ENCODE results near the gene CPE. TPM values are rescaled to one million over a fixed set of nuclear protein-coding genes. Genes with fewer than 3 reads are reported as not detected.

The CPE gene
- total and polyA plus RNA-seq, 12 donors: 24.8 to 272 (median 117) TPM

DNA sequence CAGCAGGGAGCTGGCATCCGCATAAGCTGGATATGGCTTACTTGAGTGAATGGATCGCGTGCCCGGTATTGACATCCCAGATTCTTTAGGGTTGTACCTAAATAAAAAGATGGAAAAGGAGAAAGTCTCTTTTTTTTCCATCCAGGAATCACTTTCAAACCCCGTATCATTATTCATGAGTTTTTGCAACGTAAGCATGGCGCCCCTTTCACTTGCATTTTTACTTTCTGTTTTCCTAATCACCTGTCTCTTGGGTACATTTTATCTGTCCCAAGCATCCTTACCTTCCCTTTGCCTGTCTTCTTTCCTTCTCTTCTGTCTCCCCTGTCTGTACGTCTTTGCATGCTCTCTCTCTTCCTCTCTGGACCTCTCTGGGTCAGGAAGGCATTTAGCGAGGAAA is 128.6 kb downstream of the CPE start:
- no peak for DNase-seq
- no peak for TF ChIP-seq POLR2A (IDR thresholded peaks at IDR 0.05)
- Histone ChIP-seq H3K27me3 (no peaks in the 10 kb centered on the region), H3K4me3 (no peak overlapping the region), H3K4me1 (replicated peaks in 1 of 2) (no peaks in the 10 kb centered on the region), H3K36me3 (replicated peaks in 1 of 2) (no peaks in the 10 kb centered on the region), H3K27ac (no peak overlapping the region), H3K9me3 (replicated peaks in 1 of 3) (no peaks in the 10 kb centered on the region)
- 83 to 89% (median 87%) methylated on average over 9 of the region's 9 CpGs for WGBS, 4 donors
- intact Hi-C loops (cut with DNase I): no loop called here

DNA sequence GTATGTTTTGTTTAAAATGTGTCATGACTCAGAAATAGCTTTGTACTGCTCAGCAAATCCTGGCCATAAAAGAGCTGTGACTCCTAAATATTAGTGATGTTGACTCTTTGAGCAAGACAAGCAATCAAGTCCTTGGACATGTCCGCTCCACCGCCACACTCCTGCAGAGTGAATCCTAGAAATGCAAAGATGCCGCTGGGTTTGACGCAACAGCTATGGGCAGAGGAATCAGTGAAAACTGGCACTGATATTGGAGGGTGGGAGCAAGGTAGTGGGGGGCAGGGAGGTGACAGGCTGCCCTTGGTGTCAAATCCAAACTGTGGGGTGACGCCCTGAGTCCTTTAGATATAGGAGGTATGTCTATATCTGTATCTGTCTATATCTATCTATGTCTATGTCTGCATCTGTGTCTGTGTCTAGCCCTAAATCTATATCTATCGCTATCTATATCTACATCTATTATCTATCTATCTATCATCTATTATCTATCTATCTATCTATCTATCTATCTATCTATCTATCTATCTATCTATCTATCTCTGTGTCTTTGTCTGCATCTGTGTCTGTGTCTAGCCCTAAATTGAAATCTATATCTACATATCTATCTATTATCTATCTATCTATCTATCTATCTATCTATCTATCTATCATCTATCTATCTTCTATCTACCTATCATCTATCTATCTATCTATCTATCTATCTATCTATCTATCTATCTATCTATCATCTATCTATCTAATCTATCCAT is 129.7 kb downstream of the CPE start:
- 91 to 97% (median 93%) methylated on average over 6 of the region's 6 CpGs for WGBS, 4 donors
- Histone ChIP-seq H3K4me1 (replicated peaks in 1 of 2) (no peaks in the 10 kb centered on the region), H3K4me3 (no peak overlapping the region), H3K36me3 (replicated peaks in 1 of 2) (no peaks in the 10 kb centered on the region), H3K27me3 (no peaks in the 10 kb centered on the region), H3K9me3 (replicated peaks in 1 of 3) (no peaks in the 10 kb centered on the region), H3K27ac (no peak overlapping the region)
- TF ChIP-seq, protein P1, sequence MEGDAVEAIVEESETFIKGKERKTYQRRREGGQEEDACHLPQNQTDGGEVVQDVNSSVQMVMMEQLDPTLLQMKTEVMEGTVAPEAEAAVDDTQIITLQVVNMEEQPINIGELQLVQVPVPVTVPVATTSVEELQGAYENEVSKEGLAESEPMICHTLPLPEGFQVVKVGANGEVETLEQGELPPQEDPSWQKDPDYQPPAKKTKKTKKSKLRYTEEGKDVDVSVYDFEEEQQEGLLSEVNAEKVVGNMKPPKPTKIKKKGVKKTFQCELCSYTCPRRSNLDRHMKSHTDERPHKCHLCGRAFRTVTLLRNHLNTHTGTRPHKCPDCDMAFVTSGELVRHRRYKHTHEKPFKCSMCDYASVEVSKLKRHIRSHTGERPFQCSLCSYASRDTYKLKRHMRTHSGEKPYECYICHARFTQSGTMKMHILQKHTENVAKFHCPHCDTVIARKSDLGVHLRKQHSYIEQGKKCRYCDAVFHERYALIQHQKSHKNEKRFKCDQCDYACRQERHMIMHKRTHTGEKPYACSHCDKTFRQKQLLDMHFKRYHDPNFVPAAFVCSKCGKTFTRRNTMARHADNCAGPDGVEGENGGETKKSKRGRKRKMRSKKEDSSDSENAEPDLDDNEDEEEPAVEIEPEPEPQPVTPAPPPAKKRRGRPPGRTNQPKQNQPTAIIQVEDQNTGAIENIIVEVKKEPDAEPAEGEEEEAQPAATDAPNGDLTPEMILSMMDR (IDR thresholded peaks at IDR 0.05): no peak
- no peak for TF ChIP-seq POLR2A (IDR thresholded peaks at IDR 0.05)
- intact Hi-C loops (cut with DNase I): no loop called here
- no peak for DNase-seq

DNA sequence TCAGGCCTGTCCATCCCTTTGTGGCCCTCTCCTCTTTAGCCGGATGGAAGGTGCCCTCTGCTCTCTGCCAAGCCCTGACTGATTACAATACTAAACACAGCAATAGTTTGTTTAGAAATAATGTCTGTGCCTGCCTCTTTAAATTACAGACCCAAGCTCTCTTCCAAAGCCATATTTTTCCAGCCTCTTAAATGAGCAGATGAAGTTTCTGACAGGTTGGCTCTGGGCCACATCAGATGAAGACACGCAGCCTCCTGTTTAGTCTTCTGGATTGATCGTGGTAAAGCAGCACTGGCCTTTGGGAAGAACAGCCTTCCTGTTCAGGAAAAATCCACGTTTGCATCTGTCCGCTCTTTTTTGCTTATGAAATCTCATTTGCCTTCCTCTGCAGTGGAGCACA is 133.6 kb downstream of the CPE start:
- no peak overlapping the region for H3K27ac ChIP-seq
- WGBS, 4 donors: 49 to 60% (median 53%) methylated on average over 5 of the region's 5 CpGs
- H3K9me3 ChIP-seq (replicated peaks in 1 of 3): no peaks in the 10 kb centered on the region
- no peaks in the 10 kb centered on the region for H3K27me3 ChIP-seq
- H3K4me1 ChIP-seq (replicated peaks in 1 of 2): no peaks in the 10 kb centered on the region
- TF ChIP-seq, protein P1 (IDR thresholded peaks at IDR 0.05): no peak
- no peak for TF ChIP-seq POLR2A (IDR thresholded peaks at IDR 0.05)
- intact Hi-C loops (cut with DNase I): no loop called here
- no peak overlapping the region for H3K4me3 ChIP-seq
- no peak for DNase-seq
- no peaks in the 10 kb centered on the region for H3K36me3 ChIP-seq (replicated peaks in 1 of 2)

DNA sequence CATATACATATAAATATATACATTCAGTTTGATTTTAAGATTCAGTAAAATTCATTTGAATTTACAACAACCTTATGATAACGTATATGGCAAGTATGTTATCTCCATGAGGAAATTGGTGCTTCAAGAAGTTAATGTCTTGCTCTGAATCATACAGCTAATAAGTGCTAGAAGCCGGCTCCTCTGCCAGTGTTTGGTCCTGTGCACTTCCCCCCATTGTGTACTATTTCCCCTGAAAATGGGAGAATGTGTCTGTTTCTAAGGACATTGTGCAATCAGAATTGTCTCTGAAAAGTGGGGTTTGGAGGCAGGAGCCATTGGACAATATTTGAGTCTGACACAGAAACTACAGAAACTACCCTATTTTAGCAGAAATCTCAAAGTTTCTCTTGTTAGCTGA is 135.9 kb downstream of the CPE start:
- no peak overlapping the region for H3K4me3 ChIP-seq
- H3K36me3 ChIP-seq (replicated peaks in 1 of 2): no peaks in the 10 kb centered on the region
- H3K9me3 ChIP-seq (replicated peaks in 1 of 3): no peaks in the 10 kb centered on the region
- TF ChIP-seq, protein P1 (IDR thresholded peaks at IDR 0.05): no peak
- no peak for TF ChIP-seq POLR2A (IDR thresholded peaks at IDR 0.05)
- intact Hi-C loops (cut with DNase I): no loop called here
- WGBS, 4 donors: 63 to 81% (median 71%) methylated on average over 2 of the region's 2 CpGs
- no peak for DNase-seq
- H3K27ac ChIP-seq: no peak overlapping the region
- H3K27me3 ChIP-seq: no peaks in the 10 kb centered on the region
- H3K4me1 ChIP-seq (replicated peaks in 1 of 2): no peaks in the 10 kb centered on the region

DNA sequence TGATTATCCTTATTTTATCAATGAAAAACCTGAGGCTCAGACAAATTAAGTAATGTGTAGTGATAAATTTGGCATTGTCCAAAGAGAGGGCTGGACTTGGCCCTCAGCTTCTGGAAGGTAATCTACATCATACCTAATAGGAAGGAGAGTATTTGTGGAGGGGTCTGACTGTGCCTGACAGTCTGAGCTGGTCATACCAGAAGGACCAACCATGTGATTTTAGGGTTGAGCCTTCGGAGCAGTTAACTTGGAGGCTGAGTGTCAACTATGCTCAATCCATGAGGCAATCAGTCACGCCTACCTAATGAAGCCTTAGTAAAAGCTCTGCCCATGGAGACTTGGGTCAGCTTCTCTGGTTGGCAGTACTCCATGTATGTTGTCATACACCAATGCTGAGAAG is 136.4 kb downstream of the CPE start:
- no peak overlapping the region for H3K4me3 ChIP-seq
- H3K9me3 ChIP-seq (replicated peaks in 1 of 3): no peaks in the 10 kb centered on the region
- intact Hi-C loops (cut with DNase I): no loop called here
- H3K36me3 ChIP-seq (replicated peaks in 1 of 2): no peaks in the 10 kb centered on the region
- H3K27me3 ChIP-seq: no peaks in the 10 kb centered on the region
- no peak for TF ChIP-seq POLR2A (IDR thresholded peaks at IDR 0.05)
- TF ChIP-seq, protein P1 (IDR thresholded peaks at IDR 0.05): no peak
- no peaks in the 10 kb centered on the region for H3K4me1 ChIP-seq (replicated peaks in 1 of 2)
- no peak for DNase-seq
- 85 to 100% (median 88%) methylated on average over 1 to 2 of the region's 2 CpGs for WGBS, 4 donors
- H3K27ac ChIP-seq: no peak overlapping the region

Measured in adrenal gland (tissue), 12 donors.